ENCODE results near the gene LIPG.
"Not testable (repeated sequence)": the region's sequence is repeated elsewhere in the genome, so short reads cannot be mapped to it uniquely, and the experiment has no call there.

Gene LIPG

DNA sequence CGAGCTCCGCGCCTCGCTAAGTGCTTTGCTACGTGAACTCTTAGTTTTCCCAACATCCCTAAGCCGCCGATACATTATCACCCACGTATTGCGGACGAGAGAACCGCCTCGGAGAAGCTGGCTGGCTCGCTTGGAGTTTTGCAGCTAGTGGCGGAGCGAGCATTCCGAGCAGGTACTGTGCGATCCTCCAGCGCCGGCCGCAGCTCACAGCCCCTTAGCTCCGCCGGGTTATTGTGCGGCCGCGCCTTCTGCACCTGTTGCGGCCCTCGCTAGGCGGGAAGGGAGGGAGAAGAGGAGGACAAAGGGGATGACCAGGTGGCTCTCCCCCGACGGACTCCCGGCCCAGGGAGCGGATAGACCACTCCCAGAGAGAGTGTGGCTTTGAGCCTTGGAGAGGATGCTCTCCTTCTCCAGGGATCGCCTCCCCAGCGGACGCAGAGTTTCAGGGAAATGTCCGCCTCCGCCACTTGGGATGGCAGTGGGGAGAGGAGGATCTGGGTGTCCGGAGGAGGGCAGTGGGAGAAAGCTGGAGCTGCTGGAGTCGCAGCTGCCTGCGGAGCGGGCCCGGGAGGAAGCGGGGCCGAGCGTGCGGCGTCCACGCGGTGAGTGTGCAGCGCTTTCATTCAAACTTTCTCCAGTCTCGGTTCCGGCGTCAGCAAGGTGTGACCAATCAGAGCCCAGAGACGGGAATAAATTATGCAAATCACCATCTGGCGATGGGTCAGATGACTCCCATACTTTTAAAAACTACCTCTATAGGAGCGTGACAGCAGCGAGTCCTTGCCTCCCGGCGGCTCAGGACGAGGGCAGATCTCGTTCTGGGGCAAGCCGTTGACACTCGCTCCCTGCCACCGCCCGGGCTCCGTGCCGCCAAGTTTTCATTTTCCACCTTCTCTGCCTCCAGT, at the start of gene LIPG:
TSS of gene LIPG (plus strand) at position 769 of the 905 bp plus-strand sequence. CDS start 252 bp downstream, outside the sequence.
- peak; percentile 21 for DNase-seq

- DNase-seq, result not testable (repeated sequence)
These were observed 49.0 kb upstream of the LIPG start for GRCh38 chr18:49512876-49513275.

DNA sequence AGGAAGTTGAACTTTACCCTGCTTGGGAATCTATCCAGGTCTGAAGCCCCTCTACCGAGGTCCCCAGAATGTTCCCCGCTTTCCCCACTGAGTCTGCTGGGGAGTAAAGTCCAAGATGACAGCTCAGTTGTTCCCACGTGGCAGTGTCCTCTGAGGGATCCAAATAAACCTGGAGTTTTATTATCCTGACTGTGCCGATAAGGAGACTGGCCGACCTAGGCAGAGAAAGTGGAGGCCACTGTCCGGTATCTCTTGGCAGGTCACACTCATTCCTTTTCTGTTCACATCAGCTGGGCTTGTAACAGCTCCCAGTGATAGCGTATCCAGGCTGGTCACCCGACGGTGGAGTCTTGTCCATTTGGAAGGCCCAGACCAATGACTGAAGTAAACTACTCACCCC, 47.3 kb upstream of the LIPG start:
- DNase-seq, result no peak

GRCh38 chr18:49515003-49515402, 46.9 kb upstream of the LIPG start:
- not testable (repeated sequence) for DNase-seq

GRCh38 chr18:49515516-49515915, 46.3 kb upstream of the LIPG start:
- no peak for DNase-seq

DNA sequence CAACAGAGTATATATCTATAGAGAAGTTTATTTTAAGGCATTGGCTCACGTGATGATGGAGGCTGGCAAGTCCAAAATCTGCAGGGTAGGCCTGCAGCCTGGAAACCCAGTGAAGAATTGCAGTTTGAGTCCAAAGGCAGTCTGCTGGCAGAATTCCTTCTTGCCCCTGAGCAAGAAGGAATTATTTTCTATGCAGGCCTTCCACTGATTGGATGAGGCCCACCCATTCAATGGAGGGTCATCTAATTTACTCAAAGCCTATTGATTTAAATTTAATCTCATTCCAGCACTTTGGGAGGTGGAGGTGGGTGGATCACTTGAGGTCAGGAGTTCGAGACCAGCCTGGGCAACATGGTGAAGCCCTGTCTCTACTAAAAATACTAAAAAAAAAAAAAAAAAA, 44.4 kb upstream of the LIPG start:
- no peak for DNase-seq

GRCh38 chr18:49519101-49519971, 42.5 kb upstream of the LIPG start:
- no peak for DNase-seq

GRCh38 chr18:49520661-49521145, 41.2 kb upstream of the LIPG start:
- DNase-seq, result no peak

DNA sequence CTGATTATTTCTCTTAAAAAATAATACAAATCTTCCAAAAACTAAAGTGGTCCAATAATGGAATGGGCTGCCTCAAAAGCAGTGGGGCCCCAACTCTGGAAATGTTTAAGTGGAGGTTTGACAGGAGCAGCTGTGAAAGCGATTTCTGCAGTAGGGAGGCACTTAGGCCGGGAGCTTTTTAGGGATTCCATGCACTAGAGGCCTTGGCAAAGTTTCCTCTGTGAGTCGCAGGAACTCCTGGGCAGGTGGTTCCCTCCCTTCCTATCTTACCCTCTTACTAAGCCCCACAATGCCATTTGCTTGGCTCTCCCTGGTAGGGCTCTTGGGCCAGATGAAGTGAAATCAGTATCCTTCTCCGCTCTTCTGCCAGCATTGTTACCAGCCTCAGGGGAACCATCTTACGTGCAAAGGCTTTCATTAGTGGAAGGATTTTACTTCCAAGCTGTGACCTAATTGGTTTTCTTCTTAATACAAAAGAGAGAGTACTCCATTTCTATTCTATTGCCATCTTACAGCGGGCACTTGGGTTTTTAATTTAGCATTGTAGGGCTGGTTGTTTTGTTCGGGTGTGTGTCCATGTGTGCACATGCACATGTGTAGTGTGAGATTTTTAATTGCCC, 40.5 kb upstream of the LIPG start:
- no peak for DNase-seq

- DNase-seq, result not testable (repeated sequence)
These were observed 38.2 kb upstream of the LIPG start for GRCh38 chr18:49523580-49524093.

DNA sequence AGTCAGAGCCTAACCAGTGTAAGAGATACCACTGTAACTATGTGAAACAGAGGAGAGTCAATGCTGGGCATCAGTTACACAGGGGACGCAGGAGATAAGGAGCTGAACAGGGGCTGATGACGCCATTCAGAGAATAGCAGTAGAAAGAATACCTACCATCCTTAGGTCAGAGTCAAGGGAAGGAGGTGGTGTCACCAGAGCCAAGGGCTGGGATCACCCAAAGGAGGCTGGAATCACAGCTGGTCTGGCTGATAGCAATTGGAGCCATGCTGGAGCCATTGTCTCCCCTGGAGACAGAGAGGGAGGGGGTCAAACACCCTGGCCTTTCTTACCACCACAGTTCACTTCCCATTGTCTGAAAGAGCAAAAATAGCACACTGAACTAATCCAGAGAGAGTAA, 37.5 kb upstream of the LIPG start:
- no peak for DNase-seq

GRCh38 chr18:49524951-49525350, 36.9 kb upstream of the LIPG start:
- DNase-seq, result no peak

DNA sequence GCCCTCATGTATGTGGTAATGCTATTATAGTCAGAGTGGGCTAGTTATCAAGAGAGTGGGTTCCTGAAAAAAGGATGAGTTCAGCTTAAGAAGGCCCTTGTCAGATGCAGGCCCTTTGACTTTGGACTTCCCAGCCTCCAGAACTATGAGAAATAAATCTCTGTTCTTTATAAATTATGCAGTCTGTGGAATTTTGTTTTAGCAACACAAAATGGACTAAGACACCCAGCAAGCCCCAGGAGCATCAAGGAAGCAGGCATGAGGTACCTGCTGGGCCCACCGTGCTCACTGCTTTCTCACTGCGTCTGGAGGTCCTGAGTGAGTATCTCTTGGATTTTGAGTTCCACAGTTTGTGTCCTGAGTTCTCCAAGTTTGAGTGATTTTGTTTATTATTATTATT, 35.9 kb upstream of the LIPG start:
- DNase-seq, result no peak

DNA sequence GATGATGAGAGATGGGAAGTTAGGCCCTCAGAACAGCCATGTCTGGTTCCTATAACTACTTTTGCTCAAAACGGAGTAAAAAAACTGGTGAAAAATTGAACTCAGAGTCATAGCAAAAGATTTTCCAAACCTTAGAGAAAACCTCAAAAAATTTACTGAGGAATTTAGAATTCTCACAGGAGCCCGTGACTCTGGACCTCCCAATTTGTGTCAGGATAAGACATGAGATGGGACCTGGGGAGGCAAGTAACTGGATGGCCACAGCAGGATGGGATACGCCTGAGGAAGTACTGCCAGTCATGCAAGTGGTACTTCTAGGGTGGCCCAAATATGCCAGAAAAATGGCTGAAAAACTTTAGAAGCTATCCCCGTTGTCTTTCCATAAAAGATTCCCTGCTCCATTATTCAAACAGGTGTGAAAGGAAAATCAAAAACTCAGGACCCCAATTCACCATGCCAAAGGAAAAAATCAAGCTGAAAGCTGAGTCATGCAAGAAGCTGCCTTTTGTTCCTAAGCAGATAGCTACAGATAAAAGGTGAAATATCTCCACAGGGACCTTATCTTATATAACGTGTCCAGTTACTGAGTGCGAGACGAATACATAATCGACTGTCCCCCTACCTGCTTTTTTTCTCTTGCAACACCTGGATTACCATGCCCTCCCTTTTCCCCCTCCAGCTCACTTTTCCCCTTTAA, 34.1 kb upstream of the LIPG start:
- no peak for DNase-seq

DNA sequence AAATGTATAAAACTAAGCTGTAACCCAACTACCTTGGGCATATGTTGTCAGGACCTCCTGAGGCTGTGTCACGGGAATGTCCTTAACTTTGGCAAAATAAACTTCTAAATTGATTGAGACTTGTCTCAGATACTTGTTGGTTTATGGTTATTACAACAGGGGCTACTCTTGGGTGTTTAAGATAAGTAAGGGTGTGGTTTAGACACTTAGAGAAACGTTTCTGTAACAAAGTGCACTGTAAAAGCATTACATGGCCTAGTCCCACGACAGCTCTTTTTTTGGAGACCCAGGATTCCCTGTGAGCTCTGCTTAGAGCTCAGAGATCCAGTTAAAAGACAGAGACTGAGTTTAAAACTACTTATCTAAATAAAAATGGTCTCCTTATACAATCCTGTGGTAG, 32.3 kb upstream of the LIPG start:
- DNase-seq, result no peak

- no peak for DNase-seq
These were observed 30.1 kb upstream of the LIPG start for GRCh38 chr18:49531678-49532153.

GRCh38 chr18:49534846-49535601, 26.8 kb upstream of the LIPG start:
- DNase-seq, result no peak

- no peak for DNase-seq
These were observed 24.5 kb upstream of the LIPG start for GRCh38 chr18:49537232-49537896.

GRCh38 chr18:49544362-49544761, 17.5 kb upstream of the LIPG start:
- DNase-seq, result no peak

- no peak for DNase-seq
These were observed 15.6 kb upstream of the LIPG start for GRCh38 chr18:49546278-49546677.
